Measurements from ENCODE around the gene WDR4. TPM values are rescaled to one million over a fixed set of nuclear protein-coding genes. Genes with fewer than 3 reads are reported as not detected.

Gene WDR4
- total RNA-seq, 1 donor from 2014 or later = 22.5 TPM

DNA sequence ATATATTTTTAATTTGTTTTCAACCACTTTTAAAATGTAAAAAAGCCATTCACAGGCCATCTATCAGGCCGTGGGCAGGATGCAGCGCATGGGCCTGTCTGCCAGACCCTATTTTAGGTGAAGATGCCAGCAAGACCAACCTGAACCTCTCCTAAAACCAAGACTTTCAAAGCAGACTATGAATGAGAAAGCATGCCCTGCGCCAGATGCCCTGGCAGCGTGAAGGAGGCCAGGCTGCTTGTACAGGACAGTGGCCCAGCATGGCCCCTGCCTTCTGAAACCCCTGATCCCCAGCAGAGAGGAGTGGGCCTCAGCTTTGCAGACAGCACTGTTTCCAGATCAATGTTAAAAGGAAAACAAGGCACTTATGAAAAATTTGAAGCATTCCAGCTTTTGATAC lies 31.6 kb downstream of the WDR4 start:
- no peak overlapping the region for H3K27ac Mint-ChIP-seq
- no peaks in the 10 kb centered on the region for H3K27me3 Mint-ChIP-seq
- no peak for TF ChIP-seq CTCF (IDR thresholded peaks at IDR 0.05; ENCODE audit: unreplicated experiment)
- H3K36me3 Mint-ChIP-seq (ENCODE audit: insufficient read depth) = peaks cover 26% of the 10 kb centered on the region
- no peak overlapping the region for H3K4me3 Mint-ChIP-seq (ENCODE audit: low read depth)
- no peak for DNase-seq (ENCODE audit: low spot score, unreplicated experiment)
- no peaks in the 10 kb centered on the region for H3K9me3 Mint-ChIP-seq (ENCODE audit: low read depth)
- H3K4me1 Mint-ChIP-seq (ENCODE audit: low read depth) = no peaks in the 10 kb centered on the region

DNA sequence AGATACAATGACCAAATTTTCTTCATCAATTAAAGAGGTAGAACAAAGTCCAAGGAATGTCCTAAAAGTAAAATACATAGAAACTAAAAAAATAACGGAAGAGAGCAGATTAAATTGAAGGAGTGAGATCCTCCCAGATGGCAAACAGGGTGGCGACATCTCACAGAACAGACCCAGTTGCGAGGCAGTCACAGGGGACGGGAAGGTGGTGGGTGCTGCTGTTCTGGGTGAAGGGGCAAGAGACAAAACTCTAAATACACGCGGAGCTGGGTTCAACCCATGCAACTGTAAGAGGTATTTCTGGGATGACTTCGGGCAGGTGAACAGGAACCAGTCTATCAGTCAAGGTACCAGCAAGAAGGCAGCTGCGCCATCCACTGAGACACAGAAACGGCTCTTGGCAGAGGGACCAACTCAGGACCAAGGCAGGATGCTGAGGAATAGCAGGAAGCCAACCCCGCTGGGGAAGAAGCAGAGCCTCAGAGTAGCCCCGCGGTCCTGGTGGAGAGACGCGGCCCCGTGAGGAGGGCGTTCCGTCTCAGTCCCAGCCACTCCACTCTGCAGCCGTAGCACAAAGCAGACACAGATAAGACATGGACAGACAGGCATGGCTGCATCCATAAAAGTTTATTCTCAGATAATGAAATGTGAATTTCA lies 32.2 kb downstream of the WDR4 start:
- no peaks in the 10 kb centered on the region for H3K4me1 Mint-ChIP-seq (ENCODE audit: low read depth)
- H3K36me3 Mint-ChIP-seq (ENCODE audit: insufficient read depth) = peaks cover 26% of the 10 kb centered on the region
- H3K27ac Mint-ChIP-seq = no peak overlapping the region
- no peaks in the 10 kb centered on the region for H3K9me3 Mint-ChIP-seq (ENCODE audit: low read depth)
- TF ChIP-seq CTCF (IDR thresholded peaks at IDR 0.05; ENCODE audit: unreplicated experiment) = no peak
- no peaks in the 10 kb centered on the region for H3K27me3 Mint-ChIP-seq
- no peak for DNase-seq (ENCODE audit: low spot score, unreplicated experiment)
- H3K4me3 Mint-ChIP-seq (ENCODE audit: low read depth) = no peak overlapping the region

DNA sequence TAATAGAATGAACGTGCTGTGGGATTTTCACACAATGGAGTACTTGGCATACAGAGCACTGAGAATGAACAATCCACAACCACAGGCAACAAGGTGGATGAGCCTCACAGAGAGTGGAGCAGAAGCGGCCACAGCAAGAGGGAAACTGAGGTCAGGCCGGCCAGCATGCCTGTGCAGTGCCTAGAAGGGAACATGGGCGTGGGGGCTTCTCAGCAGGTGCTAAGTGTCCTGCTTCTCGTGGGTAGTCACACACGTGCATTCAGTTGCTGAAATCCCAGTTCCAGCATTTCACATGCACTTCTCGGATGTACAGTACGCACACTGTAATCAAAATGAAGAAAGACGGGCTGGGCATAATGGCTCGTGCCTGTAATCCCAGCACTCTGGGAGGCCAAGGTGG lies 33.1 kb downstream of the WDR4 start:
- Mint-ChIP-seq H3K9me3 (ENCODE audit: low read depth) (no peaks in the 10 kb centered on the region), H3K27ac (peak overlapping the region; percentile 71), H3K27me3 (no peaks in the 10 kb centered on the region), H3K36me3 (ENCODE audit: insufficient read depth) (peaks cover 24% of the 10 kb centered on the region), H3K4me1 (ENCODE audit: low read depth) (no peaks in the 10 kb centered on the region), H3K4me3 (ENCODE audit: low read depth) (no peak overlapping the region)
- no peak for TF ChIP-seq CTCF (IDR thresholded peaks at IDR 0.05; ENCODE audit: unreplicated experiment)
- no peak for DNase-seq (ENCODE audit: low spot score, unreplicated experiment)

- no peak overlapping the region for H3K4me3 Mint-ChIP-seq (ENCODE audit: low read depth)
- no peaks in the 10 kb centered on the region for H3K27me3 Mint-ChIP-seq
- H3K9me3 Mint-ChIP-seq (ENCODE audit: low read depth) = no peaks in the 10 kb centered on the region
- no peak for TF ChIP-seq CTCF (IDR thresholded peaks at IDR 0.05; ENCODE audit: unreplicated experiment)
- peaks cover 21% of the 10 kb centered on the region for H3K36me3 Mint-ChIP-seq (ENCODE audit: insufficient read depth)
- no peaks in the 10 kb centered on the region for H3K4me1 Mint-ChIP-seq (ENCODE audit: low read depth)
- no peak overlapping the region for H3K27ac Mint-ChIP-seq
- no peak for DNase-seq (ENCODE audit: low spot score, unreplicated experiment)
Measured at GRCh38 chr21:42845296-42845965, 33.9 kb downstream of the WDR4 start.

DNA sequence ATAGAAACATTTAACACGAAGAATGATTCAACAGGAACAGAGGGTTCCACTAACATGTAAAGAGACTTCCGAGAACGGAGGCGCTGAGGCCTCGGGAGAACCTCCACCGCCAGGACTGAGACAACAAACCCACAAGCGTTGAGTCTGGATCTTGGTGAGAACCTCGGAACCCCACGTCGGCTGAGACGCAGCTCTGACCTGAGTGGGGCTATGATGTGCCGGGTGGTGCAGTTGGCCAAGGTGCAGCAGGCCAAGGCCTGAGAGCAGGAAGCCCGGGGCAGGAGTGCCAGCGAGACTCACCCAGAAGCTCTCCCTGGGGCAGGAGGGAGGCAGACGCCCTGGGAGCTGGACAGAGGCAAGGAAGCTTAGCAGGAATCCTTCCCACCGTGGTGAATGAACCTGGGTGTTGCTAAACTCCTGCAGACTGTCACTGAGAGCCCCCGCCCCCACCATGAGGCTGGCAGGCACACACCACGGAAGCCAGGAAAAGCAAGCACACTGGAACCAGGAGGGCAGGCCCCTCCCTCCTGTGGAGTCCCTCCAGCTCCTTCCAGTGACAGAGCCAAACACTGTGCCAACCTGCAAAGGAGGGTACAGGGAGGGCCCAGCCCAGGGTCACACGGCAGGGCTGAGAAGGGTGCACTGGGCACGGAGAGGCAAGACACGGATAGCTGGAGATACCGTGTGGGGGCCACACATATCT lies 34.8 kb downstream of the WDR4 start:
- Mint-ChIP-seq H3K4me1 (ENCODE audit: low read depth) (no peaks in the 10 kb centered on the region), H3K27me3 (no peaks in the 10 kb centered on the region), H3K9me3 (ENCODE audit: low read depth) (no peaks in the 10 kb centered on the region), H3K36me3 (ENCODE audit: insufficient read depth) (peaks cover 20% of the 10 kb centered on the region), H3K27ac (no peak overlapping the region), H3K4me3 (ENCODE audit: low read depth) (no peak overlapping the region)
- DNase-seq (ENCODE audit: low spot score, unreplicated experiment) = no peak
- no peak for TF ChIP-seq CTCF (IDR thresholded peaks at IDR 0.05; ENCODE audit: unreplicated experiment)

Measured in progenitor cell of endocrine pancreas (in vitro differentiated cells).